GM12892 (cell line): ENCODE results near the gene AMH.

Source experiments
- POLR2A ChIP-seq: IDR thresholded peaks from 2 replicates; pipeline ENCODE4 v1.6.1; 2011; ENCODE audit warnings: low read depth, low read length, control low read depth
- POLR2AphosphoS5 ChIP-seq: IDR thresholded peaks from 2 replicates; pipeline ENCODE4 v1.6.1; 2011; ENCODE audit warnings: low read depth, low read length, control low read depth
- TAF1 ChIP-seq: IDR thresholded peaks from 2 replicates; pipeline ENCODE4 v1.6.1; 2011; ENCODE audit warnings: low read depth, mild to moderate bottlenecking, control low read depth, low read length, borderline replicate concordance

GRCh38 chr19:2288818-2289713 is 39.9 kb downstream of the AMH start:
- TF ChIP-seq POLR2AphosphoS5 (no peak), TAF1 (no peak), POLR2A (0 out of 2 replicates have a peak, but pooled peaks have one; percentile 39)
